ENCODE measurements around the gene NECTIN3. TPM values are rescaled to one million over a fixed set of nuclear protein-coding genes. Genes with fewer than 3 reads are reported as not detected.

Gene NECTIN3
- total RNA-seq: 64.9 and 65.7 TPM in 2 replicates

DNA sequence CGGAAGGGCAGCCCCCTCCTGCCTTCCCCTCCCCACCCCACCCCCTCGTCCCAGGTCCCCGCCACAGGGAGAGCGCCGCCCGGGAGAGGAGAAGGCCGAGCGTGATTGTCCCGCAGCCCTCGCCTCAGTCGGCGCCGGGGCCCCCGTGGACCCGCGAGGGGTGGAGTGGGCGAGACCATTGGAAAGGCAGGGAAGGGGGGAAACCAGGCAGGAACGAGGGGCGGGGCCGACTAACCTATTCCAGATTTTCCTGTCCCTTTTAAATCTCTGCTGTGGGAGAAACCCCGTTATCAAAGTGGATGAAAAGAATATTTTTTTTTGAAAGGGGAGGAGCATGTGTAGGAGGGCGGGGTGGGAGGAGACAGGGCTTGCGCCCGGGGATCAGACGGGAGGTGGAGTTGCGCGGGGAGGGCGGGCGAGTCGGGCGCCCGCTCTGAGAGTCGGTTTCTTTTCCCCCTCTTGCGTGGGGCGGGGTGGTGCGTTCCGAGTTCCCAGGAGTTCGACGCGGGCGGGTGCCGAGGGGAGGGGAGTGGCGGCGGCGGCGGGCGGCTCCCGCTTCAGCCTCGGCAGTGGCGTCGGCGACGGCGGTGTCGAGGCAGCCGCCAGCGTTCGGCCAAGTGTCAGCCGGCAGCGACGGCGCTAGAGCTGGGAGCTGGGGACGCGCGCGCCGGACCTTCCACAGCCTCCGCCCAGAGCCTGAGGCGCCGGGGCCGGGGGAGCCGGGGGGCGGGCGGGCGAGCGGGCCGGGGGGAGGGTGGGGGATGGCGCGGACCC, at the start of gene NECTIN3:
NECTIN3 (plus strand) TSS at position 560 of the 774 bp plus-strand sequence; CDS start at position 762, 202 bp downstream.

Data from myometrial cell (primary cell).